ENCODE data around the gene PPRC1. TPM values are rescaled to one million over a fixed set of nuclear protein-coding genes. Genes with fewer than 3 reads are reported as not detected.

The PPRC1 gene
- total RNA-seq, result 35.3 TPM
- 10 to 100 TPM in 2 of 4 donors, 1 to 10 TPM in 2; 6.6 to 13.0 (median 8.7) TPM for polyA plus RNA-seq

- ATAC-seq (ENCODE audit: low read depth in 2 of 2) (peak; percentile 96 to 97), DNase-seq (peak; percentile 97 to 99 (median 98))
- Mint-ChIP-seq H3K4me1 (peaks cover 0 to 49% (median 30%) of the 10 kb centered on the region in 4 donors), H3K36me3 (peaks cover 3% of the 10 kb centered on the region), H3K27ac (peak within 1 kb of the TSS; percentile 95 to 98 (median 98)), H3K4me3 (peak within 1 kb of the TSS; percentile 99 to 100 (median 99)), H3K9me3 (no peaks in the 10 kb centered on the region), H3K27me3 (no peaks in the 10 kb centered on the region)
- H3K4me3 ChIP-seq (ENCODE audit: low read depth, low read length), result peak within 1 kb of the TSS; percentile 94
- H3K27me3 ChIP-seq (ENCODE audit: control insufficient read depth, insufficient read depth, low read length), result no peaks in the 10 kb centered on the region
- H3K9me3 ChIP-seq (ENCODE audit: control insufficient read depth in 2 of 2, low read length in 2 of 2), result no peaks in the 10 kb centered on the region
- H3K4me1 ChIP-seq (ENCODE audit: control insufficient read depth, insufficient read depth, low read length, poor library complexity, severe bottlenecking), result peaks cover 43% of the 10 kb centered on the region
- H3K36me3 ChIP-seq (ENCODE audit: control insufficient read depth, insufficient read depth, low read length), result peaks cover 4% of the 10 kb centered on the region
- H3K27ac ChIP-seq (ENCODE audit: insufficient read depth, low read length, poor library complexity, severe bottlenecking), result peak within 1 kb of the TSS; percentile 88
These were observed at the start of gene PPRC1 for GRCh38 chr10:102132563-102133372. PPRC1 (plus strand) TSS chr10:102133040; CDS start chr10:102133069, 29 bp downstream.

GRCh38 chr10:102083541-102083940 lies 49.3 kb upstream of the PPRC1 start:
- H3K4me1 ChIP-seq (ENCODE audit: control insufficient read depth, insufficient read depth, low read length, poor library complexity, severe bottlenecking), result no peaks in the 10 kb centered on the region
- no peaks in the 10 kb centered on the region for H3K27me3 ChIP-seq (ENCODE audit: control insufficient read depth, insufficient read depth, low read length)
- peaks cover 3% of the 10 kb centered on the region for H3K36me3 Mint-ChIP-seq
- peaks cover 0 to 3% (median 0%) of the 10 kb centered on the region in 4 donors for H3K4me1 Mint-ChIP-seq
- H3K27ac Mint-ChIP-seq, result no peak overlapping the region
- no peaks in the 10 kb centered on the region for H3K9me3 ChIP-seq (ENCODE audit: control insufficient read depth in 2 of 2, low read length in 2 of 2)
- DNase-seq, result no peak
- H3K4me3 Mint-ChIP-seq, result no peak overlapping the region
- peaks cover 2% of the 10 kb centered on the region for H3K36me3 ChIP-seq (ENCODE audit: control insufficient read depth, insufficient read depth, low read length)
- no peaks in the 10 kb centered on the region for H3K9me3 Mint-ChIP-seq
- H3K27me3 Mint-ChIP-seq, result no peaks in the 10 kb centered on the region
- no peak overlapping the region for H3K27ac ChIP-seq (ENCODE audit: insufficient read depth, low read length, poor library complexity, severe bottlenecking)
- ATAC-seq (ENCODE audit: low read depth in 2 of 2), result no peak
- no peak overlapping the region for H3K4me3 ChIP-seq (ENCODE audit: low read depth, low read length)

GRCh38 chr10:102085336-102085735 lies 47.5 kb upstream of the PPRC1 start:
- Histone ChIP-seq H3K27ac (ENCODE audit: insufficient read depth, low read length, poor library complexity, severe bottlenecking) (no peak overlapping the region), H3K27me3 (ENCODE audit: control insufficient read depth, insufficient read depth, low read length) (no peaks in the 10 kb centered on the region), H3K4me3 (ENCODE audit: low read depth, low read length) (no peak overlapping the region), H3K36me3 (ENCODE audit: control insufficient read depth, insufficient read depth, low read length) (peaks cover 2% of the 10 kb centered on the region), H3K9me3 (ENCODE audit: control insufficient read depth in 2 of 2, low read length in 2 of 2) (no peaks in the 10 kb centered on the region), H3K4me1 (ENCODE audit: control insufficient read depth, insufficient read depth, low read length, poor library complexity, severe bottlenecking) (no peaks in the 10 kb centered on the region)
- peaks cover 4% of the 10 kb centered on the region for H3K36me3 Mint-ChIP-seq
- H3K4me1 Mint-ChIP-seq, result peaks cover 0 to 3% (median 0%) of the 10 kb centered on the region in 4 donors
- H3K27me3 Mint-ChIP-seq, result no peaks in the 10 kb centered on the region
- ATAC-seq (ENCODE audit: low read depth in 2 of 2), result no peak
- H3K4me3 Mint-ChIP-seq, result no peak overlapping the region
- no peak overlapping the region for H3K27ac Mint-ChIP-seq
- H3K9me3 Mint-ChIP-seq, result no peaks in the 10 kb centered on the region
- DNase-seq, result no peak

DNA sequence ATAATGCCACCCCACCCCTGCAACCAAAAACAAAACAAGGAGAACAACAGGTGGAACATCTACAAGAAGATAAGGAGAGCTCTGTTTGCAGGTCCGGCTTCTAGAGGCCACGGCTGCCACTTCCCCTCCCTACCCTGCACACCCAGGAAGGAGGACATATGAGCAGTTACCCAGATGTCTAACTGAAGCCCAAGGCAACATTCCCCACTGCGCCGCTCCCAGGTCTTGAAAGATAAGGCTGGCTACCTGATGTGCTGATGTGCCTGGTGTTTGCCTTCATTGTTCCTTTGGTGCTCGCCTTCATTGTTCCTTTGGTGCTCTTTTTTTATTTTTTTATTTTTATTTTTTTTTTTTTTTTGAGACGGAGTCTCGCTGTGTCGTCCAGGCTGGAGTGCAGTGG lies 46.6 kb upstream of the PPRC1 start:
- no peak for ATAC-seq (ENCODE audit: low read depth in 2 of 2)
- no peaks in the 10 kb centered on the region for H3K9me3 ChIP-seq (ENCODE audit: control insufficient read depth in 2 of 2, low read length in 2 of 2)
- peaks cover 2% of the 10 kb centered on the region for H3K36me3 ChIP-seq (ENCODE audit: control insufficient read depth, insufficient read depth, low read length)
- peaks cover 0 to 3% (median 0%) of the 10 kb centered on the region in 4 donors for H3K4me1 Mint-ChIP-seq
- H3K4me3 ChIP-seq (ENCODE audit: low read depth, low read length), result no peak overlapping the region
- no peak overlapping the region for H3K4me3 Mint-ChIP-seq
- H3K27me3 Mint-ChIP-seq, result no peaks in the 10 kb centered on the region
- H3K4me1 ChIP-seq (ENCODE audit: control insufficient read depth, insufficient read depth, low read length, poor library complexity, severe bottlenecking), result no peaks in the 10 kb centered on the region
- no peak for DNase-seq
- H3K36me3 Mint-ChIP-seq, result peaks cover 10% of the 10 kb centered on the region
- H3K27me3 ChIP-seq (ENCODE audit: control insufficient read depth, insufficient read depth, low read length), result no peaks in the 10 kb centered on the region
- H3K9me3 Mint-ChIP-seq, result no peaks in the 10 kb centered on the region
- H3K27ac ChIP-seq (ENCODE audit: insufficient read depth, low read length, poor library complexity, severe bottlenecking), result no peak overlapping the region
- peak overlapping the region in 1 of 3 donors; percentile 42 for H3K27ac Mint-ChIP-seq

DNA sequence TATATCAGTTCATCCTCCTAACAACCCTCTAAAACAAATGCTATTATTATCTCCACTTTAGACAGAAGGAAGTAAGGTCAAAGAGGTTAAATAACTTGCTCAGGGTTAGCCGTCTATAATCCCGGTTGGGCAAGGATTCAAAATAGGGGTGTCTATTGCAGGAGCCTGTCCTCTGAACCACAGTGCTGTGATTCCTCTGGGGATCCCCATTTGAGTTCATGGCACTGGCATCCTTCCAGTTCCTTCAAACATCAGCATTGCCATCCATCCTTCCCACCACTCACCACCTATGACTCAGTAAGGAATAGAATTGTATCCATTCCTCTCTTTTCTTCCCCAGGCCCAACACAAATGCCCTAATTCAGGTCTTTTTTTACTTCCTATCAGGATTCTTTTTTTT lies 42.1 kb upstream of the PPRC1 start:
- no peak for ATAC-seq (ENCODE audit: low read depth in 2 of 2)
- H3K27me3 ChIP-seq (ENCODE audit: control insufficient read depth, insufficient read depth, low read length), result no peaks in the 10 kb centered on the region
- DNase-seq, result no peak
- H3K4me1 ChIP-seq (ENCODE audit: control insufficient read depth, insufficient read depth, low read length, poor library complexity, severe bottlenecking), result no peaks in the 10 kb centered on the region
- H3K36me3 Mint-ChIP-seq, result peaks cover 13% of the 10 kb centered on the region
- peaks cover 0 to 3% (median 0%) of the 10 kb centered on the region in 4 donors for H3K4me1 Mint-ChIP-seq
- H3K4me3 Mint-ChIP-seq, result no peak overlapping the region
- no peaks in the 10 kb centered on the region for H3K27me3 Mint-ChIP-seq
- no peaks in the 10 kb centered on the region for H3K9me3 Mint-ChIP-seq
- H3K27ac Mint-ChIP-seq, result peak overlapping the region in 2 of 3 donors; percentile 23 to 54
- no peaks in the 10 kb centered on the region for H3K9me3 ChIP-seq (ENCODE audit: control insufficient read depth in 2 of 2, low read length in 2 of 2)
- H3K27ac ChIP-seq (ENCODE audit: insufficient read depth, low read length, poor library complexity, severe bottlenecking), result no peak overlapping the region
- no peak overlapping the region for H3K4me3 ChIP-seq (ENCODE audit: low read depth, low read length)
- no peaks in the 10 kb centered on the region for H3K36me3 ChIP-seq (ENCODE audit: control insufficient read depth, insufficient read depth, low read length)

GRCh38 chr10:102096449-102096848 lies 36.4 kb upstream of the PPRC1 start:
- H3K9me3 Mint-ChIP-seq, result no peaks in the 10 kb centered on the region
- no peak overlapping the region for H3K27ac Mint-ChIP-seq
- H3K36me3 ChIP-seq (ENCODE audit: control insufficient read depth, insufficient read depth, low read length), result no peaks in the 10 kb centered on the region
- no peaks in the 10 kb centered on the region for H3K4me1 ChIP-seq (ENCODE audit: control insufficient read depth, insufficient read depth, low read length, poor library complexity, severe bottlenecking)
- DNase-seq, result no peak
- H3K4me3 ChIP-seq (ENCODE audit: low read depth, low read length), result no peak overlapping the region
- H3K4me3 Mint-ChIP-seq, result no peak overlapping the region
- peaks cover 13% of the 10 kb centered on the region for H3K36me3 Mint-ChIP-seq
- no peaks in the 10 kb centered on the region for H3K27me3 Mint-ChIP-seq
- ATAC-seq (ENCODE audit: low read depth in 2 of 2), result no peak
- no peaks in the 10 kb centered on the region for H3K27me3 ChIP-seq (ENCODE audit: control insufficient read depth, insufficient read depth, low read length)
- H3K4me1 Mint-ChIP-seq, result no peaks in the 10 kb centered on the region
- no peak overlapping the region for H3K27ac ChIP-seq (ENCODE audit: insufficient read depth, low read length, poor library complexity, severe bottlenecking)
- no peaks in the 10 kb centered on the region for H3K9me3 ChIP-seq (ENCODE audit: control insufficient read depth in 2 of 2, low read length in 2 of 2)

GRCh38 chr10:102101152-102101551 lies 31.7 kb upstream of the PPRC1 start:
- Histone ChIP-seq H3K27ac (ENCODE audit: insufficient read depth, low read length, poor library complexity, severe bottlenecking) (no peak overlapping the region), H3K27me3 (ENCODE audit: control insufficient read depth, insufficient read depth, low read length) (no peaks in the 10 kb centered on the region), H3K36me3 (ENCODE audit: control insufficient read depth, insufficient read depth, low read length) (no peaks in the 10 kb centered on the region), H3K4me1 (ENCODE audit: control insufficient read depth, insufficient read depth, low read length, poor library complexity, severe bottlenecking) (peaks cover 3% of the 10 kb centered on the region), H3K4me3 (ENCODE audit: low read depth, low read length) (no peak overlapping the region), H3K9me3 (ENCODE audit: control insufficient read depth in 2 of 2, low read length in 2 of 2) (no peaks in the 10 kb centered on the region)
- H3K27ac Mint-ChIP-seq, result no peak overlapping the region
- no peaks in the 10 kb centered on the region for H3K27me3 Mint-ChIP-seq
- H3K4me3 Mint-ChIP-seq, result no peak overlapping the region
- H3K36me3 Mint-ChIP-seq, result peaks cover 10% of the 10 kb centered on the region
- no peak for DNase-seq
- no peak for ATAC-seq (ENCODE audit: low read depth in 2 of 2)
- no peaks in the 10 kb centered on the region for H3K9me3 Mint-ChIP-seq
- H3K4me1 Mint-ChIP-seq, result peaks cover 5 to 16% (median 10%) of the 10 kb centered on the region in 4 donors

DNA sequence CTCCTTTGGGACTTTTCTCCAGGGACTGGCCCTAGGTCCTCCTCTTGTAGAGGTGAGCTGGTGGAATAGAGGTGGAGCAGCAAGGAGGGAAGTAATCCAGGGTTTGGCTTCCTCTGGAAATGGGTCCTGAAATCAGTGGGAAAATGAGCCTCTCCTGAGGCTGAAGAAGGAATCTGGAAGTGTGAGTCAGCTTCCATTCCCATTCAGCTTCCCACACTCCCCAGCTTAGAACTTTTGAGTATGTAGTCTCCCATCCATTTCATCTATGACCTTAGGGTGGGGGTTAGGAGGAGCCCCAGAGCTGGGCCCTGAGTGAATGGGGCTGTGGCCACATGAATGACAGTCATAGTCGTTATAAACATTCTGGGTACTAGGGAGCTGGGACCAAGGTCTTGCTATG lies 30.4 kb upstream of the PPRC1 start:
- Mint-ChIP-seq H3K9me3 (no peaks in the 10 kb centered on the region), H3K4me1 (peaks cover 5 to 21% (median 10%) of the 10 kb centered on the region in 4 donors), H3K36me3 (peaks cover 7% of the 10 kb centered on the region), H3K27ac (no peak overlapping the region), H3K4me3 (no peak overlapping the region), H3K27me3 (no peaks in the 10 kb centered on the region)
- DNase-seq, result no peak
- H3K36me3 ChIP-seq (ENCODE audit: control insufficient read depth, insufficient read depth, low read length), result peaks cover 8% of the 10 kb centered on the region
- no peak overlapping the region for H3K4me3 ChIP-seq (ENCODE audit: low read depth, low read length)
- no peaks in the 10 kb centered on the region for H3K27me3 ChIP-seq (ENCODE audit: control insufficient read depth, insufficient read depth, low read length)
- no peak for ATAC-seq (ENCODE audit: low read depth in 2 of 2)
- H3K27ac ChIP-seq (ENCODE audit: insufficient read depth, low read length, poor library complexity, severe bottlenecking), result no peak overlapping the region
- H3K4me1 ChIP-seq (ENCODE audit: control insufficient read depth, insufficient read depth, low read length, poor library complexity, severe bottlenecking), result peaks cover 3% of the 10 kb centered on the region
- H3K9me3 ChIP-seq (ENCODE audit: control insufficient read depth in 2 of 2, low read length in 2 of 2), result no peaks in the 10 kb centered on the region

All from CD4-positive, CD25-positive, alpha-beta regulatory T cell (primary cell).